GM12874 (cell line): ENCODE data around the gene ITGA11.

ENCODE experiments used
- CTCF ChIP-seq: IDR thresholded peaks from 2 replicates; pipeline ENCODE4 v1.5.1; 2011; ENCODE audit warnings: low read depth, mild to moderate bottlenecking, control low read depth, low read length, moderate library complexity; ENCODE audit not compliant: insufficient read depth

The ITGA11 gene

GRCh38 chr15:68464448-68465090 lies 32.6 kb upstream of the ITGA11 start:
- TF ChIP-seq CTCF: no peak

- no peak for TF ChIP-seq CTCF
Observed at GRCh38 chr15:68463996-68464395, 32.0 kb upstream of the ITGA11 start.

GRCh38 chr15:68463444-68463843 lies 31.5 kb upstream of the ITGA11 start:
- TF ChIP-seq CTCF: no peak

- no peak for TF ChIP-seq CTCF
Observed at GRCh38 chr15:68460166-68460565, 28.2 kb upstream of the ITGA11 start.

GRCh38 chr15:68450192-68450591 lies 18.2 kb upstream of the ITGA11 start:
- no peak for TF ChIP-seq CTCF

GRCh38 chr15:68449389-68449788 lies 17.4 kb upstream of the ITGA11 start:
- no peak for TF ChIP-seq CTCF

GRCh38 chr15:68447976-68448755 lies 16.2 kb upstream of the ITGA11 start:
- no peak for TF ChIP-seq CTCF
